Globus pallidus (tissue), 1 donor: ENCODE results near the gene OVCA2.

Experiments used
- DNase-seq: peaks from one replicate; pipeline ENCODE4 v3.0.0-alpha.2; 2015; ENCODE audit warnings: low spot score

The OVCA2 gene

DNA sequence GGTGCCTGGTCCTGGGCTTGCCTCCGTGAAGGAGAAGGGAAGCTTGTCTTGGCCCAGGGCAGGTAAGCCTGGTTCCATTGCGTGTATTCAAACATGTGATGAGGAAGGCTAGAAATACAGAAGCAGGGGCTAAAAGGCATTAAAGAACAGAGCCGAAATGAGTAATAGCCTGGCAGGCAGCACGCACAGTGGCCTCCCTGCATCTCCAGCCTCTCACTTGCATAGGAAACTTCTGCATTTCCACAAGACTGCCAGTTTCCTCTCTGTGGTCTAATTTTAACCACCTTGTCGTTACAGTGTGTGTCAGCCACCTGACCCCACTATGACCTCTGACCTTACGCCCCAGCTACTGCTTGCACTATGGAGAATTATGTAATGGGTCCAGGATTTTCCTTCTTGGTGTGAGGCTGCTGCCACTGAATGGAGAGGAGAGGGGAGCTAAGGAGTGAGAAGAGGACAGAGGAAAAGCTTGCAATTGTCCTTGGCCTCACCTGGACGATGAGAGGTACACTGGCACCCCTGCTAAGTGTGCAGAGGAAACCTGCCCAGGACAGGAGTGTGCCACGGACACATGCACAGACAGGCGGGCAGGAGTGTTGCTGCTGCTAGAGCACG lies 45.9 kb downstream of the OVCA2 start:
- peak; percentile 52 for DNase-seq

- no peak for DNase-seq
Observed at GRCh38 chr17:2089021-2089422, 47.2 kb downstream of the OVCA2 start.

DNA sequence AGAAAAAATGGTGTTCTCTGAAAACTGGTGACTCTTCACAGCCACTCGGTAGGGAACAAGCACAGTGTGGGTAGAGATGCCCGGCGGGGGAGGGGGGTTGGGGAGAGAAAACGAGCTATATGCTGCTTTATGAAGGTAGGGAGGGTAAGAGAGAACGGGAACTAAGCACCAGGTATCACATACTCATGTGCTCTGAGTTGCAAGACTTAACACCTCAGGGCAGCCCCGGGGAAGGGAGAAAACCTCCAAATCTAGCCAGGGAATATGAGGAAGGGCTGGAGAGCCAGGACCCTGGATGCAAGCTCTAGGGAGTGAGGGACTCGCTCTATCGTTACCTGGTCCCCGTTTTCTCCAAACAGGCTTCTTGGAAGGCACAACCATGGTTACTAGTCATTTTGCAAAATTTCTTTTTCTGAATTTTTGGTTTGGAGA lies 48.4 kb downstream of the OVCA2 start:
- DNase-seq, result no peak

DNA sequence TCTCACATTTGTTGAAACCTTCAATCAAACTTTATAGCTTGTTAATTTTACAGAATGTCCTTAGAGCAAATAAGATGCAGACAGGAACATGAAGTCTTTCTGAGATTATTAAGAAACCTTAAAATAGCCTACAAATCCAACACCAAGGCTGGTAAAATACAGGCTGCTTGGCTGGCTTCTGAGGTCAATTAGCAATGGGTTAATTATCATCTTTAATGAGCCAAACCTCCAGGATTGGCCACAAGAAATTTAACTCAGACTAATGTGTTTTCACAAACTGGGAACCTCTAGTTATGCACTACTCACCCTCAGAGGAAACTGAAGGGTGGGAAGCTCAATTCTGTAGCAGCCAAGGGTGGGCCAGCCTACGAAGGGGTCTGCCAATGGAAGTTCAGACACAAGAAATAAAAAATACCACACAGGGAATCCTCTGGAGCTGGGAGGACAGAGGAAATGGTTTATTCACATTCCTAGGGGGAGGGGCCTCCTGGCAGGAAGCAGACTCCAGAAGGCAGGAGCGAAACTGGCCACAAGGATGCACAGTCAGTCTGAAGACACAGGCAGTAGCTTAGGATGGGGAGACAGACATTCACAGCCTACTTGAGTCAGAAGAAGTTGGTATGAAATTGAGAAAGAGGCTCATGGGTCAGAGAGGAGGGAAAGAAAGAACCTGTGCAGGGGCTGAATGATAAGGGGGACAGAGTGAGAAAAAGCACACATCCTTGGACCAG lies 49.1 kb downstream of the OVCA2 start:
- no peak for DNase-seq

DNA sequence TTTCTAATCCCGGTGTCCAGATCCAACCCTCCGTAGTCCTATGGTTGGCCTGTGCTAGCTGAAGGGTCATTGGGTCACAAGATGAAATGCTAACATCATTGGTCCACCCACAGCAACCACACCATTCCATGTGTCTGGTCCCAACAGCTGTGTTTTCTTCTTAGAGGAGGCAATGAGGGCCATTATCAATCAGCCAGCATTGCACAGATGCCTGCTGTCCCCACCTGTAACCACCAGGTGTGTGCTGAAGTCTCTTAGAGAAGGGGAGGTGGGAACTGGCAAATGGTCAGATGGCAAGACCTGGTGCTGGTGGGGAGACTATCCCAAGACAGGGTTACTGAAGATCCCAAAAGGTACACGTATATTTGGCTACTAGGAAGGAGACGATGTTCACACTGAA lies 50.4 kb downstream of the OVCA2 start:
- DNase-seq, result no peak
